Activated CD8-positive, alpha-beta memory T cell treated with anti-CD3 and anti-CD28 coated beads, Interleukin-2, amount 50 U/mL, for 1 hour (primary cell): Measurements from ENCODE around the gene GTF2F1.
"Not testable (repeated sequence)": the region's sequence is repeated elsewhere in the genome, so short reads cannot be mapped to it uniquely, and the experiment has no call there.

Source experiments
- DNase-seq: peaks from one replicate; pipeline ENCODE4 v3.0.0-alpha.2; 2020; ENCODE audit errors: extremely low read depth

Gene GTF2F1

DNA sequence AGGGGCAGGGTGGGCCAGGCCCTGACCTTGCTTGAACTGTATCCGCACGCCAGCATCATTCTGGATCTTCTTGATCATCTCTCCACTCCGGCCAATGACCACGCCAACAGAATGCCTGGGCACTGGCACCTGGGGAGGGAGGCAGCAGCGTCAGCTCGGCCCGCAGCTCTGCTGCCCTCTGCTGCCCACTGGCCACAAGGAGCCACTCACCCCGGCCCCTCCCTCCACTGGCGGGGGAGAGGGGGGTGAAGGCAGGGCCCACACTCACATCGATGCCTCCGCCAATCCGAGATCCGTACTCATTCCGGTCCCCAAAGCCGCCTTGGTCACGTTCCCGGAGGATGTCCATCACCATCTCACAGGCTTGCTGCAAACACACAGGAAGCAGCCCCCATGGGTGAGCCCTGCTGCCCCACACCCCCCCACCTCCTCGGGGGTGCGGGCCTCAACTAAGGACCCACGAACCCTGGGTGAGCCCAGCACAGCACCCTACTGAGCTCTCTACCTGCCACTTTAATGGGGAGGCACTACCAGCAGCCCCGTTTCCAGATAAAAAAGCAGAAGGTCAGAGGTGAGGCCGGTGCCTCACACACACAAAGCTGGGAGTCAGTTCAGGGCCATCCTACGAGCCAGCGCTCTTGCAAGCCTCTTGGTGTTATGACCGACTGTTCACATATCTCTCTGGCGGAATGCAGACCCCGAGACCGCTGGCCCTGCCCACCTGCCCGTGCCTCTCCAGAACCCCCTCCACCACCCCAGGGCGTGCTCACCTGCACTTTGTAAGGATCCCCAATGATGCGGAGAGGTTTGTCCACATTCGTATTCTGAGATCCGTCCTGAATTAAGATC, 25.0 kb upstream of the GTF2F1 start:
- no peak for DNase-seq

DNA sequence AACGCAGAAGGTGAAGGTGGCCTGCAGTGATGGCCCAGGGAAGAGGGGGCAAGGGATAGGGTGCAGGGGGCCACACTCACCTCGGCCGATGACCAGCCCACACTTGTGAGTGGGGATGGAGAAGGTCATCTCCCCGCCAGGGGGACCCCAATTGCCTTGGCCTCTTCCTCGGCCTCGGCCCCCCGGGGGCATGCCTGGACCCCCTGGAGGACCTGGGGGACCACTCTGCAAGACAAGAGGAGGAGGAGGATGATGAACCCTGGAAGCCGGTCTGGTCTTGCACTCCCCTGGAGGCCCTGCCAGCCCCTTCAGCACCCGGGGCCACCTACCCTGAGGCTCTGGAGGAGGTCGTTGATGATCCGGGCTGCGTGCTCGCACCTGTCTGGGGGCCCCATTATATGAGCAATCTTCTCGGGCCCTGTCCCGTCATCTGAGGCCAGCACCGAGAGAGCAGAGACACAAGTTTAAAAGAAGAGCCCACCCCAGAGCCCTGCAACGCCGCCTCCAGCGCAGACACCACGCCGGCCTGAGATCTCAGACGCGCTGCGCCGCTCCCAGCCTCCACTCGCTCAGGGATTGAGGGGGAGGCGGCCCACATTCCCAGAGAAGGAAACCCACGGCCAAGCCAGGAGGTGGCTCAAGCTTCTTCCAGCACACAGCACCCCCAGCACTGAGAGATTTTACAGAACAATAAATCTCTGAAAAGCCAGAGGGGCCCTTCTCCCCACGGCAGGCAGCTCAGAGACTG, 23.9 kb upstream of the GTF2F1 start:
- DNase-seq = no peak

- no peak for DNase-seq
These were observed 22.7 kb upstream of the GTF2F1 start for GRCh38 chr19:6415591-6416190.

DNA sequence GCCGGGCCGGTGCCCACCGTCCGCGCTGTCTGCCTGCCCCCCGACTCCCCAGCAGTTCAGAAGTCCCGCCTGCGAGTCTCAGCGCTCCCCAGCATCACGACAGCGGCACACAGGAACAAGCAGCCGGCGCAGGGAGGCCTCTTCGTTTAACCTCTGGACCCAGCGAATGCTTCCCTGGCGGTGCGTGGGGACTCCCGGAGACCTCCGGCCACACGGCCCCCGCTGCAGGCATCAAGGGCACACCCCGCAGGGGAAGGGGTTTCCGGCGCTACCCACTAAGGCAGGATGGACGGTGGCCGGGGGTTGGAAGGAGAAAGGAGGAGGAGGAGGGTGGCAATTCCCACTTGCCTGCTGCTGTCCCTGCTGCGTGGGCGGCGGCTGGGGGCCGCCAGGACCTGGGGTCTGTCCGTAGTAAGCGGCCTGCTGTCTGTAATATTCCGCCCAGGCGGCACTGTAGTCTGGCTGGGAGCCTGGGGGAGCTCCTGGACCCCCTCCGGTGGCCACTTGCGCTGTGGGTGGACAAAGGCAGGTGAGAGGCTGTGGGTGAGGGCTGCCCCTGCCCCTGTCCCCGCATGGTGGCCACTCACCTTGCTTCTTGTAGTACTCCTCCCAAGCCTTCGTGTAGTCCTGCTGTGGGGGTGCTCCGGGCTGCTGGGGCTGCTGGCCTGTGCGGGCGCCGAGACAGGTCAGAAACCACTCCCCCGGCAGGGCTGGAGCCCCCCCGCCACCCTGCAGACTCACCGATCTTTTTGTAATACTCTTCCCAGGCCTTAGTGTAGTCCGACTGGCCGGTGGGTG, 22.0 kb upstream of the GTF2F1 start:
- no peak for DNase-seq

- no peak for DNase-seq
These were observed 21.0 kb upstream of the GTF2F1 start for GRCh38 chr19:6413721-6414643.

DNA sequence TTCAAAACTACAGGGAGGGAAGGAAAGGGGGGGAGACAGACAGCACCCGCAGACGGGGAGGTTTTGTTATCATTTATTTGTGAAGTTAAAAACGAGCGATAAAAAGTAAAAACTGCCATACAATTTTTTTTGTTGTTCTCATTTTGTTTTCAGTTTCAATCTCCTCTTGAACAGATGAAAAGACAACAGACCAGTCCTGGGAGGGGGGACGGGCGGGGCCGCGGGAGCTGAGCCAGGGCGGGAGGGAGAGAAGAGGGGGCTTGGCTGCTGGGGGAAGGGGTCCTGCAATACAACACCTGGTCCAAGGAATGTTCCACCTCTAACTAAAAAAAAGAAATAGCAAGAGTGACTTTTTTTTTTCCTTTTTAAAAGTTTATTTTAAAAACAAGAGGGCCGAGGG, 20.3 kb upstream of the GTF2F1 start:
- no peak for DNase-seq

DNA sequence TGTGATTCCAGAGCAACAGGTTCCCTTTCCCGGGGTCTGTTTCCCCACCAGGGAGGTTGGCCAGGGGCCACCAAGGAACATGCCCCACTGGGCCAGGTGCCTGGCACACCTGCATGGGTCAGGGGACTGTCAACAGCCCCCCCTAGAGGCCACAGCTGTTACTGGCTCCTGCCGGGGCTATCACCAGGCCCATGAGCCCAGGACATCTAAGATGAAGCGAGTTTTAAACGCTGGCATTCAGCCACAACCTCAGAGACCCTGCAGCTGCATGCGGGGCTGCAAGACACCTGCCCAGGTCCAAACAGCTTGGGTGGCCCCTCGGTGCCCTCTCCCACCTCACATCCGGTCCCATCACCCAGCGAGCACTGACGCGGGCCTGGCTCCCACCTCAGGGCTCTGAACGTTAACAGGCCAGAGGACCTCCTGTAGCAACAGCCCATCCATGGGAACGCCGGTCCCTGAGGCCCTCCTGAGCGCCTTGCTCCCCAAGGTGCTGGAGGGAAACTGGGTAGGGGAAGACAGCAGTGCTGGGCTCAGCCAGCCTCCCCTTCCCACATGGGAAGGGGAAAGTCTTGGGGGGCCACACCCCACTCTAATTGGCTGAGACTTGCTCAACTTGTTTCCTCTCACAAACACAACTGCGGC, 19.6 kb upstream of the GTF2F1 start:
- DNase-seq = no peak

GRCh38 chr19:6412061-6412446, 19.1 kb upstream of the GTF2F1 start:
- no peak for DNase-seq

DNA sequence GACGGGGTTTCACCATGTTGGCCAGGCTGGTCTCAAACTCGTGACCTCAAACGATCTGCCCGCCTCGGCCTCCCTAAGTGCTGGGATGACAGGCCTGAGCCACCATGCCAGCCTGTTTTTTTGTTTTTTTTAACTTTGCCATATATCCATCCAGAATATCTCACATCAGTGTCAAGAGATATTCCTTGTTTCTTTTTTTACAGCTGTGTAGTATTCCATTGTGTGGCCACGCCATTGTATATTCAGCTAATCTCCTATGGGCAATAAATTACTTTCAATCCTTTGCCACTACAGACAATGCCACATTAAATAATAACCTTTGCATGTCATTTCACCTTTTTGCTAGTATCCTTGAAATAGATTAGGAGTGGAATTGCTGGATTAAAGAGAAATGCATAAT, 16.4 kb upstream of the GTF2F1 start:
- no peak for DNase-seq

DNA sequence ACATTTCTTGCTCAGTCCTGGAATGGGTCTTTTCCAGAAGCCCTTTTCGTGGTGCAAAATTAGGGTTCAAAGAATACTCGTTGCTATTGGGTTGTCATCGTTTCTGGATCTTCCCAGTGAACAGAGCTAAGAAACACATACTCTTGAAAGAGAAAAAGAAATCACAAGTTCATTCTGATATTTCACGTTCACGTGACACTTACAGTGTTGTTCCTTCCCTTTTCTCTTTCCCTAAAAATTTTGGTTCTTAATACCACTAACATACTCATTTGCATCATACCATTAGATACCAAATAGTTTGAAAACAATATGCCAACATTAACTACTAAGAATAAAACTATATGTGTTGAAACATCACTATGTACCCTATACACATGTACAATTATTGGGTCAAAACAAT, 13.4 kb upstream of the GTF2F1 start:
- no peak for DNase-seq

DNA sequence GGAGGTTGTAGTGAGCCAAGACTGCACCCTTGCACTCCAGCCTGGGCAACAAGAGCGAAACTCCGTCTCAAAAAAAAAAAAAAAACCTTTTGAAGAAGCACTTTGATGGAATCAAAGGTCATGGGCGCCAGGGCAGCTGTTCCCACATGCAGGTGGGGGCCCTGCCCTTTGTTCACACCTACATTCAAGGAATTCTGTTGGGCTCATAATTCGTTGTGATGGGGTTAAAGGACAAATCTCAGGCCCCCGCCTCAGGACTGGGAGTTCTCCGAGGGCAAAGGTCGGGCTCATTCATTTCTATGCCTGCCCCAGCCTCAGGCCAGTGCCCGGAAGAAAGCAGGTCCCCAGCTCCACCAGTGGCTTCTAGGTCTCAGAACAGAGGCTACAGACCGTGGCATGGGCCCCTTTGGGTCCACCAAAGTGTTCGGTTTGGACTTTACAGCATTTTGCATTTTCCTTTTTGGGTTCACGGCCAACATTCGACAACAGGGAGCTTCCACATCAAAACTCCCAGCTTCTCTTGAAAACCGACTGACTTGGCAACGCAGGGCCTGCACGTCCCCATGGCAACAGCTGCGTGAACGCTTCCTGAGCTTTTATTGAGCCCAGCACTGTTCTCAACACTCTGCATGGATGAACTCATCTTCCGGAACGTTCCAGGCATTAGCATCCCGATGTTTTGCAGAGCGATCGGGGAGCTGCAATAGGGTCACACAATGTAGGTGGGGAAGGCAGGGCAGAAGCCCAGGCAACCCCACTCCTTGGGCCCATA, 10.1 kb upstream of the GTF2F1 start:
- DNase-seq = no peak

DNA sequence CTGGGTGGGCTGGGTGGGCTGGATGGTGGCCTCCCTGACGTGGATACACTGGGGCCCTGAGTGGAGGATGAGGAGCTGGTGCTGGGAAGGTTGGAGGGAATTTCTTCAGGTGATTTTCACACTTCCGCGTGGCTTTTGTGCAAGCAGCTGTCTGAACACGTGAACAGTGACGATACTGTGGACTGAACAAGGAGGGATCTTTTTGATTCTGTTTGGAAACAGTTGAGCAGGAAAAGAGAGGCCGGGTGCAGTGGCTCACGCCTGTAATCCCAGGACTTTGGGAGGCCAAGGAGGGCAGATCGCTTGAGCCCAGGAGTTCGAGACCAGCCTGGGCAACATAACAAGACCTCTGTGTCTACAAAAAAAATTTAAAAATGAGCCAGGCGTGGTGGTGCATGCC, 9.1 kb upstream of the GTF2F1 start:
- DNase-seq = no peak

DNA sequence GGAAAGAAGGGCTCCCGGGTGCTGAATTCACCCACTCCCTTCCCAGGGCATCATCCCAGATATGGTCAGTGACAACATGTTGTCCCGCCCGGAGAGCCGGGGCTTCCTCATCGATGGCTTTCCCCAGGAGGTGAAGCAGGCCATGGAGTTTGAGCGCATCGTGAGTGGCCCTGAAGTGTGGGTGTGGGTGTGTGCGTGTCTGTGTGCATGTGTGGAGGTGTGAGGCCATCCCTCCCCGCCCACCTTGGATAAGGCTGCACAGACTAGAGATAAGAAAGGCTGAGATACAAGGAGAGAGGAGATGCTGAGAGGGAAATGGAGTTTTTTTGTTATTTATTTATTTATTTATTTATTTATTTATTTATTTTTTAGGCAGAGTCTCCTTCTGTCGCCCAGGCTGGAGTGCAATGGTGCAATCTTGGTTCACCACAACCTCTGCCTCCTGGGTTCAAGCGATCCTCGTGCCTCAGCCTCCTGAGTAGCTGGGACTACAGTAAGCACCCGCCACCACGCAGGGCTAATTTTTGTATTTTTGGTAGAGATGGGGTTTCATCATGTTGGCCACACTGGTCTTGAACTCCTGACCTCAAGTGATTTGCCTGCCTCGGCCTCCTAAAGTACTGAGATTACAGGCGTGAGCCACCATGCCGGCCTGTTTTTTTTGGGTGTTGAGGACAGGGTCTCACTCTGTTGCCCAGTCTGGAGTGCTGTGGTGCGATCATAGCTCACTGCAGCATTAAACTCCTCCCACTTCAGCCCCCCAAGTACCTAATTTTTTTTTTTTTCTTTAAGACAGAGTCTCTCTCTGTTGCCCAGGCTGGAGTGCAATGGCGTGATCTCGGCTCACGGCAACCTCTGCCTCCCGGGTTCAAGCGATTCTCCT, 7.3 kb upstream of the GTF2F1 start:
- not testable (repeated sequence) for DNase-seq

GRCh38 chr19:6396305-6396704, 3.3 kb upstream of the GTF2F1 start:
- DNase-seq = no peak

DNA sequence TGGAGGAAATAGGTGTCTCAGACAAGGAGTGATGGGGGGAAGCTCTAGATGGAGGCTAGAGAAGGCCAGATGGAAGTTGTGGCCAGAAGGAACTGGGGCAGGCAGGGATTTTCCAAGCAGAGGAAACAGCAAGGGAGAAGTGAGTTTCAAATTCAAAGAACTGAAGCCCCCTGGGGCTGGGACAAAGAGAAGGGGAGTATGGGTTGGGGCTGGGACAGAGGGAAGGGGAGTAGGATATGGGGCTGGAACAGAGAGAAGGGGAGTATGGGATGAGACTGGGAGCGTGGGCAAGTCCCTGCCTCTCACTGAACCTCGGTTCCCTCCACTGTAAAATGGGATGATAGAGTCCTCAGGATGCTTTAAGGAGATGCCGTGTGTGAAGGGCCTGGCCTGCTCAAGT, 1.9 kb upstream of the GTF2F1 start:
- DNase-seq = no peak

DNA sequence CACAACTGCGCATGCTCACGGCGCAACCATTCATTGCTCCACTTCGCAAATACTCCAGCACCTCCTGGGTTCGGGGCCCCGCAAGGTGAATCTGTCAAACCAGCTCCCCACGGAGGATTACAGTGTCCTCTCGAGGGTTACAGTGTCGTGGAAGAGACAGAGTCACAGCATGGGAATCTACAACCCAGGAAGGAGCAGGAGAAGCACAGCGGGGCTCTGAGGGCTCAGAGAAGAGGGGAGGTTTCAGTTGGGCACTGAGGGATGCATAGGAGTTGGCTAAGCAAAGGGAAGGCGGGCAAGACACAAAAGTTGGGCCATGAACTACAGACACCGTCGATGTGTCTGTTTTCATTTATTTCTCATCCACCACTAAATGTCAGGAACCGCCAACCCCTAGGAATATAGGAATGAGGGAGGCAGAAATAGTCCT, 1.0 kb upstream of the GTF2F1 start:
- peak; percentile 51 for DNase-seq

- DNase-seq = no peak
These were observed 517 bp downstream of the GTF2F1 start for GRCh38 chr19:6392221-6393073.

GRCh38 chr19:6387372-6387771, 5.6 kb downstream of the GTF2F1 start:
- no peak for DNase-seq
